ENCODE results near the gene PAX7. TPM values are rescaled to one million over a fixed set of nuclear protein-coding genes. Genes with fewer than 3 reads are reported as not detected.

PAX7 gene
- total and polyA plus RNA-seq, 2 donors (not counting 1 experiment from before 2014, with no cell fraction given) = not detected

DNA sequence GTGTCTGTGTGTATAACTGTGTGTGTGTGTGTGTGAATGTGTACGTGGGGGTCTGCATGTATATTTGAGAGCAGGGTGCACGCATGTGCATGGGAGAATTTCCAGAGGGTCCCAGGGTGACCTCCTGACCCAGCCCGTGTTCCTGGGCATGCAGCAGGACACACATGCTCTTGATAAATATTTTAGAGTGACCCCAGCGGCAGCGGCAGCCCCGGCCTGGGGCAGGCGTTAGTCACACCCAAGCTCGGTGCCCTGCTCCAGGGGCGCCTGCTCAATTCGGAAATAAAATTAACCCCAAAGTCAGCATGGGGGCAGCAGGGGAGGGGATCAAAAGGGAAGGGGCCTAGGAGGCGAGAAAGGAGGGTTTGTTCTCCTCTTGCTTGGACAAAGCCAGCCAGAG lies 107.5 kb downstream of the PAX7 start:
- ATAC-seq (ENCODE audit: low read depth) (no peak), DNase-seq (no peak)
- Histone ChIP-seq H3K79me2 (ENCODE audit: control insufficient read depth, insufficient read depth, low read length) (no peaks in the 10 kb centered on the region), H3K4me1 (ENCODE audit: control insufficient read depth in 2 of 2, insufficient read depth in 2 of 2, low read length in 2 of 2) (no peaks in the 10 kb centered on the region), H3K9ac (ENCODE audit: low read length) (no peak overlapping the region), H4K20me1 (ENCODE audit: control insufficient read depth, insufficient read depth, low read length, poor library complexity, severe bottlenecking) (no peaks in the 10 kb centered on the region), H3K4me2 (replicated peaks; ENCODE audit: low read depth, low read length, poor library complexity, severe bottlenecking) (no peak overlapping the region), H3K27me3 (replicated peaks in 1 of 4; ENCODE audit: control extremely low read depth in 1 of 4, control insufficient read depth in 3 of 4, insufficient read depth in 4 of 4, low read length in 3 of 4) (peaks cover 0 to 7% (median 1%) of the 10 kb centered on the region in 4 experiments), H3K27ac (ENCODE audit: low read length in 2 of 2) (no peak overlapping the region), H2AFZ (ENCODE audit: insufficient read depth, low read depth, low read length, poor library complexity, severe bottlenecking) (no peak overlapping the region), H3K9me3 (ENCODE audit: control extremely low read depth in 1 of 3, control insufficient read depth in 2 of 3, insufficient read depth in 1 of 3, low read length in 2 of 3) (peaks cover 0 to 7% (median 0%) of the 10 kb centered on the region in 3 donors), H3K36me3 (replicated peaks in 1 of 2; ENCODE audit: control extremely low read depth in 1 of 2, control insufficient read depth in 1 of 2, extremely low read depth in 1 of 2, insufficient read depth in 2 of 2, low read length in 1 of 2) (no peaks in the 10 kb centered on the region), H3K4me3 (ENCODE audit: control extremely low read depth in 1 of 5, extremely low read depth in 1 of 5, insufficient read depth in 1 of 5, low read depth in 2 of 5, low read length in 4 of 5) (no peak overlapping the region)
- Mint-ChIP-seq H3K4me1 (no peaks in the 10 kb centered on the region), H3K9me3 (ENCODE audit: insufficient read depth) (no peaks in the 10 kb centered on the region), H3K4me3 (no peak overlapping the region), H3K27ac (no peak overlapping the region), H3K27me3 (peaks cover 27% of the 10 kb centered on the region)
- 78% methylated on average over 6 of the region's 11 CpGs for WGBS (ENCODE audit: insufficient coverage)
- TF ChIP-seq, protein P1, sequence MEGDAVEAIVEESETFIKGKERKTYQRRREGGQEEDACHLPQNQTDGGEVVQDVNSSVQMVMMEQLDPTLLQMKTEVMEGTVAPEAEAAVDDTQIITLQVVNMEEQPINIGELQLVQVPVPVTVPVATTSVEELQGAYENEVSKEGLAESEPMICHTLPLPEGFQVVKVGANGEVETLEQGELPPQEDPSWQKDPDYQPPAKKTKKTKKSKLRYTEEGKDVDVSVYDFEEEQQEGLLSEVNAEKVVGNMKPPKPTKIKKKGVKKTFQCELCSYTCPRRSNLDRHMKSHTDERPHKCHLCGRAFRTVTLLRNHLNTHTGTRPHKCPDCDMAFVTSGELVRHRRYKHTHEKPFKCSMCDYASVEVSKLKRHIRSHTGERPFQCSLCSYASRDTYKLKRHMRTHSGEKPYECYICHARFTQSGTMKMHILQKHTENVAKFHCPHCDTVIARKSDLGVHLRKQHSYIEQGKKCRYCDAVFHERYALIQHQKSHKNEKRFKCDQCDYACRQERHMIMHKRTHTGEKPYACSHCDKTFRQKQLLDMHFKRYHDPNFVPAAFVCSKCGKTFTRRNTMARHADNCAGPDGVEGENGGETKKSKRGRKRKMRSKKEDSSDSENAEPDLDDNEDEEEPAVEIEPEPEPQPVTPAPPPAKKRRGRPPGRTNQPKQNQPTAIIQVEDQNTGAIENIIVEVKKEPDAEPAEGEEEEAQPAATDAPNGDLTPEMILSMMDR (IDR thresholded peaks at IDR 0.05) = no peak
- TF ChIP-seq EZH2 (IDR thresholded peaks at IDR 0.05; ENCODE audit: borderline replicate concordance, insufficient read depth, low read depth, low read length, poor library complexity, severe bottlenecking) = no peak
- ChIA-PET POLR2A (no interaction called here), CTCF (no interaction called here)
- intact Hi-C loops (cut with micrococcal nuclease) = no loop called here

DNA sequence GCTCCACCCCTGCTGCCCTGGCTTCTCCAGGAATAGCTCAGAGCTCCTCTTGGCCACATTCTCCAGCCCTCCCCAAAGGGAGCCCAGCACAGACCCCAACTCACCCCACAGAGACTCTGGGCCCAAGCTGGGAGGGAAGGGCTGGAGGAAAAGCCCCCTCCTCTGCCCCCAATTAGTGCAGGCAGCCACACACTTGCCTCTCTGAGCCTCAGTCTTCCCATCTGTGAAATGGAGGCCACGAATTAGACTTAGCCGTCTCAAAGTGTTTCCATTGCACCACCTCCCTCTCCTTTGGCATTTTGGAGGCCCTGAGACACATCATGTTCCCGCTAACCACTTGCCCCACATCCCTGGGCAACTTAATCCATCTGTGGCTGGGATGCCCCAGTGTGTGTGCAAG lies 108.0 kb downstream of the PAX7 start:
- no peaks in the 10 kb centered on the region for H3K9me3 Mint-ChIP-seq (ENCODE audit: insufficient read depth)

More for the DNA sequence above, 108.0 kb downstream of the PAX7 start:
- Histone ChIP-seq H3K27ac (ENCODE audit: low read length in 2 of 2) (no peak overlapping the region), H3K9ac (ENCODE audit: low read length) (no peak overlapping the region), H3K9me3 (ENCODE audit: control extremely low read depth in 1 of 3, control insufficient read depth in 2 of 3, insufficient read depth in 1 of 3, low read length in 2 of 3) (peaks cover 0 to 7% (median 0%) of the 10 kb centered on the region in 3 donors), H3K79me2 (ENCODE audit: control insufficient read depth, insufficient read depth, low read length) (no peaks in the 10 kb centered on the region), H3K4me1 (ENCODE audit: control insufficient read depth in 2 of 2, insufficient read depth in 2 of 2, low read length in 2 of 2) (no peaks in the 10 kb centered on the region), H4K20me1 (ENCODE audit: control insufficient read depth, insufficient read depth, low read length, poor library complexity, severe bottlenecking) (no peaks in the 10 kb centered on the region), H3K4me2 (replicated peaks; ENCODE audit: low read depth, low read length, poor library complexity, severe bottlenecking) (no peak overlapping the region), H3K4me3 (ENCODE audit: control extremely low read depth in 1 of 5, extremely low read depth in 1 of 5, insufficient read depth in 1 of 5, low read depth in 2 of 5, low read length in 4 of 5) (no peak overlapping the region), H3K27me3 (replicated peaks in 1 of 4; ENCODE audit: control extremely low read depth in 1 of 4, control insufficient read depth in 3 of 4, insufficient read depth in 4 of 4, low read length in 3 of 4) (peaks cover 0 to 6% (median 1%) of the 10 kb centered on the region in 4 experiments), H2AFZ (ENCODE audit: insufficient read depth, low read depth, low read length, poor library complexity, severe bottlenecking) (no peak overlapping the region), H3K36me3 (replicated peaks in 1 of 2; ENCODE audit: control extremely low read depth in 1 of 2, control insufficient read depth in 1 of 2, extremely low read depth in 1 of 2, insufficient read depth in 2 of 2, low read length in 1 of 2) (no peaks in the 10 kb centered on the region)
- 90% methylated on average over 3 of the region's 3 CpGs for WGBS (ENCODE audit: insufficient coverage)
- no peaks in the 10 kb centered on the region for H3K4me1 Mint-ChIP-seq
- H3K4me3 Mint-ChIP-seq = no peak overlapping the region
- CTCF ChIA-PET = no interaction called here
- no peak for TF ChIP-seq EZH2 (IDR thresholded peaks at IDR 0.05; ENCODE audit: borderline replicate concordance, insufficient read depth, low read depth, low read length, poor library complexity, severe bottlenecking)
- TF ChIP-seq, protein P1 (IDR thresholded peaks at IDR 0.05) = no peak
- H3K27me3 Mint-ChIP-seq = peaks cover 27% of the 10 kb centered on the region
- no peak overlapping the region for H3K27ac Mint-ChIP-seq
- ATAC-seq (ENCODE audit: low read depth) (no peak), DNase-seq (no peak)
- POLR2A ChIA-PET = no interaction called here
- intact Hi-C loops (cut with micrococcal nuclease) = no loop called here

Measured in B cell (primary cell).